H9 (cell line): ENCODE measurements around the gene SMARCAL1. TPM values are rescaled to one million over a fixed set of nuclear protein-coding genes. Genes with fewer than 3 reads are reported as not detected.

Source experiments
- DNase-seq: peaks from one replicate; pipeline ENCODE4 v3.0.0-alpha.2; 2017
- H2AFZ ChIP-seq: one replicate; pipeline ENCODE4 v1.6.1; 2013; ENCODE audit warnings: mild to moderate bottlenecking, low read length, control low read depth, moderate library complexity
- H2AK5ac ChIP-seq: 2 replicates; pipeline ENCODE4 v1.6.1; 2013; ENCODE audit warnings: low read length, control low read depth, mixed read lengths; ENCODE audit not compliant: insufficient read length
- H2BK120ac ChIP-seq: one replicate; pipeline ENCODE4 v1.6.1; 2013; ENCODE audit warnings: low read depth, mild to moderate bottlenecking, low read length, control low read depth, inconsistent platforms; ENCODE audit not compliant: poor library complexity, severe bottlenecking
- H2BK12ac ChIP-seq: 2 replicates; pipeline ENCODE4 v1.6.1; 2013; ENCODE audit warnings: low read length, control low read depth, mixed read lengths, low read depth; ENCODE audit not compliant: insufficient read length
- H2BK15ac ChIP-seq: 2 replicates; pipeline ENCODE4 v1.6.1; 2013; ENCODE audit warnings: low read depth, low read length, control low read depth
- H2BK20ac ChIP-seq: one replicate; pipeline ENCODE4 v1.6.1; 2013; ENCODE audit warnings: low read depth, mild to moderate bottlenecking, low read length, control low read depth, inconsistent platforms; ENCODE audit not compliant: poor library complexity, severe bottlenecking
- H2BK5ac ChIP-seq: 2 replicates; pipeline ENCODE4 v1.6.1; 2013; ENCODE audit warnings: low read length, control low read depth, mixed read lengths; ENCODE audit not compliant: insufficient read length
- H3K14ac ChIP-seq: 2 replicates; pipeline ENCODE4 v1.6.1; 2013; ENCODE audit warnings: low read length, control low read depth; ENCODE audit not compliant: insufficient read depth
- H3K18ac ChIP-seq: 2 replicates; pipeline ENCODE4 v1.6.1; 2013; ENCODE audit warnings: low read depth, mild to moderate bottlenecking, mixed read lengths, low read length, control low read depth; ENCODE audit not compliant: insufficient read length
- H3K23ac ChIP-seq: 2 replicates; pipeline ENCODE4 v1.6.1; 2013; ENCODE audit warnings: low read length, control low read depth, mixed read lengths, low read depth; ENCODE audit not compliant: insufficient read length
- H3K23me2 ChIP-seq: 2 replicates; pipeline ENCODE4 v1.6.1; 2013; ENCODE audit warnings: low read depth, mild to moderate bottlenecking, mixed read lengths, low read length, control low read depth; ENCODE audit not compliant: insufficient read length, poor library complexity, severe bottlenecking
- H3K27ac ChIP-seq: 2 replicates; pipeline ENCODE4 v1.5.1; 2013; ENCODE audit warnings: low read length, control low read depth, mixed read lengths, low read depth; ENCODE audit not compliant: insufficient read length
- H3K27me3 ChIP-seq: 2 replicates; pipeline ENCODE4 v1.6.1; 2013; ENCODE audit warnings: low read length, control low read depth, inconsistent platforms; ENCODE audit not compliant: insufficient read depth
- H3K4ac ChIP-seq: 2 replicates; pipeline ENCODE4 v1.6.1; 2013; ENCODE audit warnings: low read depth, mild to moderate bottlenecking, control low read depth, inconsistent platforms, low read length, moderate library complexity
- H3K4me1 ChIP-seq: 2 replicates; pipeline ENCODE4 v1.6.1; 2013; ENCODE audit warnings: low read length, control low read depth, inconsistent platforms; ENCODE audit not compliant: insufficient read depth
- H3K4me2 ChIP-seq: 2 replicates; pipeline ENCODE4 v1.6.1; 2013; ENCODE audit warnings: low read length, control low read depth, mixed read lengths; ENCODE audit not compliant: insufficient read length, insufficient read depth
- H3K56ac ChIP-seq: 2 replicates; pipeline ENCODE4 v1.6.1; 2013; ENCODE audit warnings: low read depth, mild to moderate bottlenecking, mixed read lengths, low read length, control low read depth; ENCODE audit not compliant: insufficient read length
- H3K79me1 ChIP-seq: 2 replicates; pipeline ENCODE4 v1.6.1; 2013; ENCODE audit warnings: low read depth, mild to moderate bottlenecking, moderate library complexity, low read length, control low read depth, inconsistent platforms; ENCODE audit not compliant: insufficient read depth, poor library complexity, severe bottlenecking
- H3K79me2 ChIP-seq: 2 replicates; pipeline ENCODE4 v1.6.1; 2013; ENCODE audit warnings: low read length, control low read depth, inconsistent platforms; ENCODE audit not compliant: insufficient read depth
- H3K9ac ChIP-seq: 2 replicates; pipeline ENCODE4 v1.6.1; 2013; ENCODE audit warnings: low read length, control low read depth, mixed read lengths; ENCODE audit not compliant: insufficient read length; ENCODE audit errors: extremely low read depth
- H3K9me3 ChIP-seq: one replicate; pipeline ENCODE4 v1.6.1; 2013; ENCODE audit warnings: low read depth, low read length, inconsistent platforms; ENCODE audit not compliant: control insufficient read depth
- H3T11ph ChIP-seq: one replicate; pipeline ENCODE4 v1.6.1; 2013; ENCODE audit warnings: mild to moderate bottlenecking, low read length, control low read depth, inconsistent platforms
- H4K20me1 ChIP-seq: one replicate; pipeline ENCODE4 v1.6.1; 2013; ENCODE audit not compliant: control insufficient read depth, insufficient read length, insufficient read depth
- H4K5ac ChIP-seq: 2 replicates; pipeline ENCODE4 v1.6.1; 2013; ENCODE audit warnings: low read depth, mild to moderate bottlenecking, mixed read lengths, low read length, control low read depth; ENCODE audit not compliant: insufficient read length
- H4K8ac ChIP-seq: replicated peaks from 2 replicates; pipeline ENCODE4 v1.6.1; 2013; ENCODE audit warnings: low read length, control low read depth, mixed read lengths, low read depth; ENCODE audit not compliant: insufficient read length
- H4K91ac ChIP-seq: 2 replicates; pipeline ENCODE4 v1.6.1; 2013; ENCODE audit warnings: low read depth, mild to moderate bottlenecking, moderate library complexity, mixed read lengths, low read length, control low read depth; ENCODE audit not compliant: insufficient read length
- H3K27ac Mint-ChIP-seq, 3 experiments: 2 replicates in 2 of 3; 3 replicates in 1 of 3; pipeline ENCODE4 v1.8.0; 2020 to 2021; ENCODE audit warnings: mixed read lengths in 3 of 3, mild to moderate bottlenecking in 1 of 3, moderate library complexity in 1 of 3
- H3K27me3 Mint-ChIP-seq: 2 replicates; pipeline ENCODE4 v1.8.0; 2021; ENCODE audit warnings: low read depth, mild to moderate bottlenecking, moderate library complexity, mixed read lengths
- H3K36me3 Mint-ChIP-seq, 3 experiments: 2 replicates in 2 of 3; 3 replicates in 1 of 3; pipeline ENCODE4 v1.8.0; 2020 to 2021; ENCODE audit warnings: low read depth in 3 of 3, mixed read lengths in 3 of 3; ENCODE audit not compliant: insufficient read depth in 1 of 3
- H3K4me1 Mint-ChIP-seq, 2 experiments: 2 replicates each; pipeline ENCODE4 v1.8.0; 2020; ENCODE audit warnings: mixed read lengths in 2 of 2
- H3K4me3 Mint-ChIP-seq, 2 experiments: 2 replicates in 1 of 2; 3 replicates in 1 of 2; pipeline ENCODE4 v1.8.0; 2020 to 2021; ENCODE audit warnings: mild to moderate bottlenecking in 2 of 2, mixed read lengths in 2 of 2, moderate library complexity in 1 of 2
- H3K9me3 Mint-ChIP-seq, 2 experiments: 2 replicates in 1 of 2; 3 replicates in 1 of 2; pipeline ENCODE4 v1.8.0; 2020; ENCODE audit warnings: mild to moderate bottlenecking in 2 of 2, mixed read lengths in 2 of 2, moderate library complexity in 1 of 2
- WGBS: extraction: QIAGEN DNeasy Blood & Tissue Kit; methylation state at CpG from one replicate; pipeline ENCODE4 v1.1.7; 2013; ENCODE audit warnings: missing lambda C conversion rate, low lambda C conversion rate, mixed read lengths; ENCODE audit not compliant: insufficient read length; ENCODE audit errors: extremely low coverage; 5-methylcytosine and 5-hydroxymethylcytosine counted together
- total RNA-seq: library from RNA; stranded (reverse); gene quantifications from 2 replicates; pipeline ENCODE4 v1.2.1, GENCODE V29; 2021
- TF ChIP-seq, protein P1 (sequence below): fragments of 200-600 bp; sonication (generic); conservative IDR thresholded peaks from 3 replicates; pipeline ENCODE4 v1.8.0; 2021; ENCODE audit warnings: antibody characterized with exemption, mild to moderate bottlenecking

SMARCAL1 gene
- total RNA-seq, 1 experiment from 2014 or later, result 16.5 TPM

DNA sequence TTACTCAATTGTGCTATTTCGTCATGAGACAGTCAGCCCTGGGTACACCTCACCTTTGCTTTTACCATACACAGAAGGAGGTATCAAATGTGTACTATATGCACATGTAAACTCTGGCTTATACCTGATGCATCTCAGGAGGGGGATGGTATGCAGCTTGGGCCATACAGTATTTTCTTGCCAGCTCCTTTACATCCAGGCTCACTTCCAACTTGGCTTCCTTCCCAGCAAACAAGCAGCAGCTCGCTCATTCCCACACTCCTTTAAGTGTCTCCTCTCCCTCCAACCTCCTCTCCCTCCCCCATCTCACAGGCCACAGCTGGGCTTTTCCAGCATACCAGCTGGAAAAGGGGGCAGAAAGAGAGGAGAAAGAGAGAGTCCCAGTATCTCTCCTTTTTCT lies 49.6 kb upstream of the SMARCAL1 start:
- WGBS, result no CpG with 5 or more reads among the region's 2 CpGs
- Histone ChIP-seq H3K23me2 (no peaks in the 10 kb centered on the region), H4K5ac (no peak overlapping the region), H3K4ac (no peak overlapping the region), H4K8ac (no peak overlapping the region), H3K4me1 (no peaks in the 10 kb centered on the region), H2AFZ (no peak overlapping the region), H2BK12ac (no peak overlapping the region), H4K91ac (no peak overlapping the region), H3K27ac (no peak overlapping the region), H2BK5ac (no peak overlapping the region), H3K79me2 (no peaks in the 10 kb centered on the region), H3T11ph (no peak overlapping the region), H3K27me3 (no peaks in the 10 kb centered on the region), H3K18ac (no peak overlapping the region), H2BK20ac (no peak overlapping the region), H3K9ac (no peak overlapping the region), H3K4me2 (no peak overlapping the region), H3K23ac (no peak overlapping the region), H2BK120ac (no peak overlapping the region), H3K79me1 (no peaks in the 10 kb centered on the region), H3K56ac (no peak overlapping the region), H3K14ac (no peak overlapping the region), H2BK15ac (no peak overlapping the region), H3K9me3 (no peaks in the 10 kb centered on the region), H4K20me1 (no peaks in the 10 kb centered on the region), H2AK5ac (no peak overlapping the region)
- Mint-ChIP-seq H3K27ac (no peak overlapping the region), H3K9me3 (no peaks in the 10 kb centered on the region), H3K36me3 (no peaks in the 10 kb centered on the region), H3K27me3 (peaks cover 27% of the 10 kb centered on the region), H3K4me3 (no peak overlapping the region), H3K4me1 (peaks cover 9 to 20% of the 10 kb centered on the region in 2 experiments)
- DNase-seq, result no peak
- TF ChIP-seq, protein P1, sequence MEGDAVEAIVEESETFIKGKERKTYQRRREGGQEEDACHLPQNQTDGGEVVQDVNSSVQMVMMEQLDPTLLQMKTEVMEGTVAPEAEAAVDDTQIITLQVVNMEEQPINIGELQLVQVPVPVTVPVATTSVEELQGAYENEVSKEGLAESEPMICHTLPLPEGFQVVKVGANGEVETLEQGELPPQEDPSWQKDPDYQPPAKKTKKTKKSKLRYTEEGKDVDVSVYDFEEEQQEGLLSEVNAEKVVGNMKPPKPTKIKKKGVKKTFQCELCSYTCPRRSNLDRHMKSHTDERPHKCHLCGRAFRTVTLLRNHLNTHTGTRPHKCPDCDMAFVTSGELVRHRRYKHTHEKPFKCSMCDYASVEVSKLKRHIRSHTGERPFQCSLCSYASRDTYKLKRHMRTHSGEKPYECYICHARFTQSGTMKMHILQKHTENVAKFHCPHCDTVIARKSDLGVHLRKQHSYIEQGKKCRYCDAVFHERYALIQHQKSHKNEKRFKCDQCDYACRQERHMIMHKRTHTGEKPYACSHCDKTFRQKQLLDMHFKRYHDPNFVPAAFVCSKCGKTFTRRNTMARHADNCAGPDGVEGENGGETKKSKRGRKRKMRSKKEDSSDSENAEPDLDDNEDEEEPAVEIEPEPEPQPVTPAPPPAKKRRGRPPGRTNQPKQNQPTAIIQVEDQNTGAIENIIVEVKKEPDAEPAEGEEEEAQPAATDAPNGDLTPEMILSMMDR, result no peak
